HepG2 (cell line): ENCODE results near the gene RASA1. TPM values are rescaled to one million over a fixed set of nuclear protein-coding genes. Genes with fewer than 3 reads are reported as not detected.

ENCODE experiments used
- IRF2 ChIP-seq: IDR thresholded peaks from 2 replicates; pipeline ENCODE4 v1.6.1; 2018; ENCODE audit warnings: missing genetic modification reagents, missing compliant biosample characterization
- ISL2 ChIP-seq: sonication (generic); formaldehyde crosslinking; IDR thresholded peaks from 2 replicates; pipeline ENCODE4 v1.5.0; 2020; ENCODE audit warnings: missing genetic modification reagents
- KDM5A ChIP-seq: fragments of 200-600 bp; sonication (generic); IDR thresholded peaks from 2 replicates; pipeline ENCODE4 v1.7.0; 2018; ENCODE audit warnings: antibody characterized with exemption, mild to moderate bottlenecking, low read length, borderline replicate concordance
- KDM5B ChIP-seq: sonication (generic); formaldehyde crosslinking; IDR thresholded peaks from 2 replicates; pipeline ENCODE4 v1.4.0; 2020; ENCODE audit warnings: missing genetic modification reagents, mild to moderate bottlenecking, borderline replicate concordance
- MAFG ChIP-seq: sonication (generic); formaldehyde crosslinking; IDR thresholded peaks from 2 replicates; pipeline ENCODE4 v1.5.1; 2020; ENCODE audit warnings: mild to moderate bottlenecking, missing genetic modification reagents
- NFE2 ChIP-seq: sonication (generic); formaldehyde crosslinking; IDR thresholded peaks from 2 replicates; pipeline ENCODE4 v1.4.0; 2020; ENCODE audit warnings: missing genetic modification reagents
- NFE2L2 ChIP-seq: fragments of 150-350 bp; IDR thresholded peaks from 2 replicates; pipeline ENCODE4 v1.6.1; 2014; ENCODE audit warnings: low read length
- NR2F6 ChIP-seq, 2 experiments: IDR thresholded peaks; 2 replicates each; pipeline ENCODE4 v1.6.1; 2016; ENCODE audit warnings: antibody characterized with exemption in 1 of 2, mild to moderate bottlenecking in 1 of 2
- PLRG1 ChIP-seq: fragments of 450-650 bp; conservative IDR thresholded peaks from 2 replicates; pipeline ENCODE4 v1.6.1; 2016
- RARG ChIP-seq: sonication (generic); formaldehyde crosslinking; IDR thresholded peaks from 2 replicates; pipeline ENCODE4 v1.4.0; 2020; ENCODE audit warnings: low read depth, mild to moderate bottlenecking, missing genetic modification reagents
- RBM39 ChIP-seq: fragments of 200-400 bp; formaldehyde crosslinking; IDR thresholded peaks from one replicate; pipeline ENCODE4 v1.6.1; 2018; ENCODE audit warnings: antibody characterized with exemption, mild to moderate bottlenecking, low read depth, low read length; ENCODE audit not compliant: poor library complexity, severe bottlenecking
- SCMH1 ChIP-seq: sonication (generic); formaldehyde crosslinking; IDR thresholded peaks from 2 replicates; pipeline ENCODE4 v1.9.0; 2021; ENCODE audit warnings: missing genetic modification reagents, mild to moderate bottlenecking, borderline replicate concordance
- SMAD1 ChIP-seq: sonication (generic); formaldehyde crosslinking; IDR thresholded peaks from 2 replicates; pipeline ENCODE4 v1.4.0; 2020; ENCODE audit warnings: missing genetic modification reagents, low read depth, mild to moderate bottlenecking, borderline replicate concordance
- ZIK1 ChIP-seq: sonication (generic); formaldehyde crosslinking; IDR thresholded peaks from 2 replicates; pipeline ENCODE4 v1.5.0; 2020; ENCODE audit warnings: mild to moderate bottlenecking, low read depth, missing genetic modification reagents, borderline replicate concordance
- ZNF160 ChIP-seq: sonication (generic); formaldehyde crosslinking; IDR thresholded peaks from 2 replicates; pipeline ENCODE4 v1.8.0; 2022; ENCODE audit warnings: mild to moderate bottlenecking, inconsistent platforms, missing genetic modification reagents
- ZNF274 ChIP-seq: sonication (generic); formaldehyde crosslinking; IDR thresholded peaks from 2 replicates; pipeline ENCODE4 v1.5.1; 2020; ENCODE audit warnings: mild to moderate bottlenecking, missing genetic modification reagents
- ZNF292 ChIP-seq: sonication (generic); formaldehyde crosslinking; IDR thresholded peaks from 2 replicates; pipeline ENCODE4 v1.8.1; 2022; ENCODE audit warnings: mild to moderate bottlenecking, low read depth, missing genetic modification reagents, borderline replicate concordance
- ZNF530 ChIP-seq: sonication (generic); formaldehyde crosslinking; IDR thresholded peaks from 2 replicates; pipeline ENCODE4 v1.5.0; 2020; ENCODE audit warnings: low read depth, mild to moderate bottlenecking, missing genetic modification reagents
- ZNF788 ChIP-seq: sonication (generic); formaldehyde crosslinking; IDR thresholded peaks from 2 replicates; pipeline ENCODE4 v1.5.0; 2020; ENCODE audit warnings: mild to moderate bottlenecking, missing genetic modification reagents, borderline replicate concordance
- ZSCAN20 ChIP-seq: sonication (generic); formaldehyde crosslinking; IDR thresholded peaks from 2 replicates; pipeline ENCODE4 v1.4.0; 2020; ENCODE audit warnings: missing genetic modification reagents, mild to moderate bottlenecking, borderline replicate concordance
- ZSCAN30 ChIP-seq: sonication (generic); formaldehyde crosslinking; IDR thresholded peaks from 2 replicates; pipeline ENCODE4 v1.5.0; 2020; ENCODE audit warnings: mild to moderate bottlenecking, missing genetic modification reagents
- polyA plus RNA-seq, 8 experiments: library from polyadenylated mRNA; depleted of rRNA in 3 of 8; stranded (reverse) in 7 of 8; unstranded in 1 of 8; fragments of >200 nt; fragmentation: Illumina TruSeq in 4 of 8; extraction: Trizol in 4 of 8; gene quantifications; 2 replicates each; pipeline versions ENCODE4 v1.2.1 to v1.2.3, GENCODE V29; 2011 to 2016; ENCODE audit warnings: low read depth in 4 of 8, missing spikeins in 1 of 8, mixed read lengths in 1 of 8; ENCODE audit not compliant: insufficient read depth in 1 of 8
- total RNA-seq, 5 experiments: library from RNA; depleted of rRNA; stranded (reverse); fragments of >200 nt; fragmentation: Illumina TruSeq; extraction: Trizol; gene quantifications; 2 replicates each; pipeline ENCODE4 v1.2.3, GENCODE V29; 2016; ENCODE audit warnings: low read depth in 1 of 5
- TF ChIP-seq, protein P1 (sequence below): sonication (generic); formaldehyde crosslinking; IDR thresholded peaks from 2 replicates; pipeline ENCODE4 v1.5.0; 2020; ENCODE audit warnings: mild to moderate bottlenecking, missing genetic modification reagents, moderate library complexity
- TF ChIP-seq, protein P2 (sequence below): sonication (generic); formaldehyde crosslinking; IDR thresholded peaks from 2 replicates; pipeline ENCODE4 v1.4.0; 2020; ENCODE audit warnings: mild to moderate bottlenecking, missing genetic modification reagents
- TF ChIP-seq, protein P3 (sequence below): sonication (generic); formaldehyde crosslinking; IDR thresholded peaks from 2 replicates; pipeline ENCODE4 v1.9.0; 2021; ENCODE audit warnings: missing genetic modification reagents, borderline replicate concordance

Gene RASA1
- total and polyA plus RNA-seq, 2 of the 13 experiments (the other 11 are each of a cell fraction or from before 2014, with no cell fraction given): 19.5 to 20.5 TPM

DNA sequence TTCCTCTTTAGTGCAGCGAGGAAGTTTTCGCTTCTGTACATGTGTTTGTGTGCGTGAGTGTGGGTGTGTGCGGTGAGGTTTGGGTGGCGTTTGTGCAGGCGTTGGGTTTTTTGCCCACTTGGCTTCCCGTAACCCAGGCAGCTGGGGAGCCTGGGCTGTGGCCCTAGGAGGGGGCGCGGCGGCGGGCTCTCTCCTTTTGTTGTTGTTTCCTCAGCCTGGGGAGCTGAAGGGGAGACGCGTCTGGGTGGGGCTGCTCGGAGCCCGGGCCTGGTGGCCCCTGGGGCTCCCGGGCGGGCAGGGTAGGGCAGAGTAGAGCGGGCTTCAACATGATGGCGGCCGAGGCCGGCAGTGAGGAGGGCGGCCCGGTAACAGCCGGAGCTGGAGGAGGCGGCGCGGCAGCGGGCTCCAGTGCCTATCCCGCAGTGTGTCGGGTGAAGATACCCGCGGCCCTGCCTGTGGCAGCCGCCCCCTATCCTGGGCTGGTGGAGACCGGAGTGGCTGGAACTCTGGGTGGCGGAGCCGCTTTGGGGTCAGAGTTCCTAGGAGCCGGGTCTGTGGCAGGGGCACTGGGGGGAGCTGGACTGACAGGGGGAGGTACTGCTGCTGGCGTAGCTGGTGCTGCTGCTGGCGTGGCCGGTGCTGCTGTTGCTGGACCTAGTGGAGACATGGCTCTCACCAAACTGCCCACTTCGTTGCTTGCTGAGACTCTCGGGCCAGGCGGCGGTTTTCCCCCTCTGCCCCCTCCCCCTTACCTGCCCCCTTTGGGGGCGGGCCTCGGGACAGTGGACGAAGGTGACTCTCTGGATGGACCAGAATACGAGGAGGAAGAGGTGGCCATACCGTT is 665 bp downstream of the RASA1 start (continued):
- TF ChIP-seq ZIK1 (CRISPR knock-in tag): no peak
- no peak for TF ChIP-seq SMAD1
- TF ChIP-seq, protein P1, sequence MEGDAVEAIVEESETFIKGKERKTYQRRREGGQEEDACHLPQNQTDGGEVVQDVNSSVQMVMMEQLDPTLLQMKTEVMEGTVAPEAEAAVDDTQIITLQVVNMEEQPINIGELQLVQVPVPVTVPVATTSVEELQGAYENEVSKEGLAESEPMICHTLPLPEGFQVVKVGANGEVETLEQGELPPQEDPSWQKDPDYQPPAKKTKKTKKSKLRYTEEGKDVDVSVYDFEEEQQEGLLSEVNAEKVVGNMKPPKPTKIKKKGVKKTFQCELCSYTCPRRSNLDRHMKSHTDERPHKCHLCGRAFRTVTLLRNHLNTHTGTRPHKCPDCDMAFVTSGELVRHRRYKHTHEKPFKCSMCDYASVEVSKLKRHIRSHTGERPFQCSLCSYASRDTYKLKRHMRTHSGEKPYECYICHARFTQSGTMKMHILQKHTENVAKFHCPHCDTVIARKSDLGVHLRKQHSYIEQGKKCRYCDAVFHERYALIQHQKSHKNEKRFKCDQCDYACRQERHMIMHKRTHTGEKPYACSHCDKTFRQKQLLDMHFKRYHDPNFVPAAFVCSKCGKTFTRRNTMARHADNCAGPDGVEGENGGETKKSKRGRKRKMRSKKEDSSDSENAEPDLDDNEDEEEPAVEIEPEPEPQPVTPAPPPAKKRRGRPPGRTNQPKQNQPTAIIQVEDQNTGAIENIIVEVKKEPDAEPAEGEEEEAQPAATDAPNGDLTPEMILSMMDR (CRISPR knock-in tag): 0 out of 2 replicates have a peak, but pooled peaks have one; percentile 13
- TF ChIP-seq RARG: no peak
- TF ChIP-seq ZNF530 (CRISPR knock-in tag): no peak
- no peak for TF ChIP-seq SCMH1 (CRISPR knock-in tag)
- TF ChIP-seq, protein P2, sequence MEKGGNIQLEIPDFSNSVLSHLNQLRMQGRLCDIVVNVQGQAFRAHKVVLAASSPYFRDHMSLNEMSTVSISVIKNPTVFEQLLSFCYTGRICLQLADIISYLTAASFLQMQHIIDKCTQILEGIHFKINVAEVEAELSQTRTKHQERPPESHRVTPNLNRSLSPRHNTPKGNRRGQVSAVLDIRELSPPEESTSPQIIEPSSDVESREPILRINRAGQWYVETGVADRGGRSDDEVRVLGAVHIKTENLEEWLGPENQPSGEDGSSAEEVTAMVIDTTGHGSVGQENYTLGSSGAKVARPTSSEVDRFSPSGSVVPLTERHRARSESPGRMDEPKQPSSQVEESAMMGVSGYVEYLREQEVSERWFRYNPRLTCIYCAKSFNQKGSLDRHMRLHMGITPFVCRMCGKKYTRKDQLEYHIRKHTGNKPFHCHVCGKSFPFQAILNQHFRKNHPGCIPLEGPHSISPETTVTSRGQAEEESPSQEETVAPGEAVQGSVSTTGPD (CRISPR knock-in tag): no peak
- TF ChIP-seq MAFG (CRISPR knock-in tag): no peak
- TF ChIP-seq KDM5B: peak; percentile 50; the same call in 1 of the 2 replicates
- peak; percentile 81; the same call in 1 of the 2 replicates for TF ChIP-seq KDM5A
- TF ChIP-seq ZNF788 (CRISPR knock-in tag): no peak
- no peak for TF ChIP-seq ZSCAN30 (CRISPR knock-in tag)
- no peak for TF ChIP-seq NFE2L2
- TF ChIP-seq, protein P3, sequence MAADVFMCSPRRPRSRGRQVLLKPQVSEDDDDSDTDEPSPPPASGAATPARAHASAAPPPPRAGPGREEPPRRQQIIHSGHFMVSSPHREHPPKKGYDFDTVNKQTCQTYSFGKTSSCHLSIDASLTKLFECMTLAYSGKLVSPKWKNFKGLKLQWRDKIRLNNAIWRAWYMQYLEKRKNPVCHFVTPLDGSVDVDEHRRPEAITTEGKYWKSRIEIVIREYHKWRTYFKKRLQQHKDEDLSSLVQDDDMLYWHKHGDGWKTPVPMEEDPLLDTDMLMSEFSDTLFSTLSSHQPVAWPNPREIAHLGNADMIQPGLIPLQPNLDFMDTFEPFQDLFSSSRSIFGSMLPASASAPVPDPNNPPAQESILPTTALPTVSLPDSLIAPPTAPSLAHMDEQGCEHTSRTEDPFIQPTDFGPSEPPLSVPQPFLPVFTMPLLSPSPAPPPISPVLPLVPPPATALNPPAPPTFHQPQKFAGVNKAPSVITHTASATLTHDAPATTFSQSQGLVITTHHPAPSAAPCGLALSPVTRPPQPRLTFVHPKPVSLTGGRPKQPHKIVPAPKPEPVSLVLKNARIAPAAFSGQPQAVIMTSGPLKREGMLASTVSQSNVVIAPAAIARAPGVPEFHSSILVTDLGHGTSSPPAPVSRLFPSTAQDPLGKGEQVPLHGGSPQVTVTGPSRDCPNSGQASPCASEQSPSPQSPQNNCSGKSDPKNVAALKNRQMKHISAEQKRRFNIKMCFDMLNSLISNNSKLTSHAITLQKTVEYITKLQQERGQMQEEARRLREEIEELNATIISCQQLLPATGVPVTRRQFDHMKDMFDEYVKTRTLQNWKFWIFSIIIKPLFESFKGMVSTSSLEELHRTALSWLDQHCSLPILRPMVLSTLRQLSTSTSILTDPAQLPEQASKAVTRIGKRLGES: no peak
- no peak; the same call in 1 of the 2 replicates for TF ChIP-seq ISL2 (CRISPR knock-in tag)
- TF ChIP-seq ZNF274: no peak
- TF ChIP-seq ZNF160 (CRISPR knock-in tag): 0 out of 2 replicates have a peak, but pooled peaks have one; percentile 31
- TF ChIP-seq IRF2: no peak
- no peak for TF ChIP-seq NFE2 (CRISPR knock-in tag)
- TF ChIP-seq ZNF292 (CRISPR knock-in tag): peak; percentile 37; the same call in 1 of the 2 replicates
- no peak for TF ChIP-seq NR2F6 (IDR thresholded peaks at IDR 0.05)
- TF ChIP-seq NR2F6 (CRISPR knock-in tag; IDR thresholded peaks at IDR 0.05): no peak
- 0 out of 2 replicates have a peak, but pooled peaks have one; percentile 23 for TF ChIP-seq ZSCAN20 (CRISPR knock-in tag)
- no peak for TF ChIP-seq PLRG1
- TF ChIP-seq RBM39: no peak
